Measurements from ENCODE around the gene E2F3. TPM values are rescaled to one million over a fixed set of nuclear protein-coding genes. Genes with fewer than 3 reads are reported as not detected.
"Not testable (repeated sequence)": the region's sequence is repeated elsewhere in the genome, so short reads cannot be mapped to it uniquely, and the experiment has no call there.

Gene E2F3
- total and polyA plus RNA-seq, 4 donors, result 4.1 to 13.3 (median 7.7) TPM

DNA sequence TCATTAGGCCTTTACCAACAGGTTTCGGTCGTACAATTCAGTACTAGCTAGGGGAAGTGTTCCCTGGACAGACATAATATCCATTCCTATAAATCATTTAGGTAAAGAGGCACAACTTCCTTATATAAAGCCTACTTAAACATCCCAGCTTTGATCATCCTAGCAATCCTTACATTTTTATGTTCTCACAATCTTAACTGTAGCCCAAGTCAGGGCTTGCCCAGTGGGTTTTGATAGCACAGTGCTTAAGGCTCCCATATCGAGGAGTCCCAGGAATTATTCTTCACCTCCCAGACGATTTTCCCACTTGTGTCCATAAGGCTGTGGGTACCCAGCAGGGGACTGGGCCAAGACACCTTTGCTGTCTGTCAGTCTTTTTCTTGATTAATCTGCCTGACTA, 63.2 kb downstream of the E2F3 start:
- H3K9me3 ChIP-seq (ENCODE audit: control insufficient read depth in 4 of 4, insufficient read depth in 3 of 4, low read length in 3 of 4), result peaks cover 0 to 4% (median 0%) of the 10 kb centered on the region in 4 donors
- DNase-seq (no peak), ATAC-seq (ENCODE audit: insufficient read depth, low FRiP score) (no peak)
- no peaks in the 10 kb centered on the region for H3K27me3 ChIP-seq (ENCODE audit: control insufficient read depth in 3 of 3, insufficient read depth in 3 of 3, low read length in 2 of 3)
- H3K4me1 ChIP-seq (ENCODE audit: control insufficient read depth in 5 of 5, insufficient read depth in 5 of 5, low read length in 5 of 5), result no peaks in the 10 kb centered on the region
- no peak overlapping the region for H3K9ac ChIP-seq (ENCODE audit: insufficient read depth in 1 of 2, low read length in 2 of 2)
- TF ChIP-seq, protein P1, sequence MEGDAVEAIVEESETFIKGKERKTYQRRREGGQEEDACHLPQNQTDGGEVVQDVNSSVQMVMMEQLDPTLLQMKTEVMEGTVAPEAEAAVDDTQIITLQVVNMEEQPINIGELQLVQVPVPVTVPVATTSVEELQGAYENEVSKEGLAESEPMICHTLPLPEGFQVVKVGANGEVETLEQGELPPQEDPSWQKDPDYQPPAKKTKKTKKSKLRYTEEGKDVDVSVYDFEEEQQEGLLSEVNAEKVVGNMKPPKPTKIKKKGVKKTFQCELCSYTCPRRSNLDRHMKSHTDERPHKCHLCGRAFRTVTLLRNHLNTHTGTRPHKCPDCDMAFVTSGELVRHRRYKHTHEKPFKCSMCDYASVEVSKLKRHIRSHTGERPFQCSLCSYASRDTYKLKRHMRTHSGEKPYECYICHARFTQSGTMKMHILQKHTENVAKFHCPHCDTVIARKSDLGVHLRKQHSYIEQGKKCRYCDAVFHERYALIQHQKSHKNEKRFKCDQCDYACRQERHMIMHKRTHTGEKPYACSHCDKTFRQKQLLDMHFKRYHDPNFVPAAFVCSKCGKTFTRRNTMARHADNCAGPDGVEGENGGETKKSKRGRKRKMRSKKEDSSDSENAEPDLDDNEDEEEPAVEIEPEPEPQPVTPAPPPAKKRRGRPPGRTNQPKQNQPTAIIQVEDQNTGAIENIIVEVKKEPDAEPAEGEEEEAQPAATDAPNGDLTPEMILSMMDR (IDR thresholded peaks at IDR 0.05; ENCODE audit: control extremely low read depth, extremely low read depth), result no peak
- peaks cover 0 to 2% (median 0%) of the 10 kb centered on the region in 4 donors for H3K36me3 ChIP-seq (ENCODE audit: control insufficient read depth in 4 of 4, insufficient read depth in 4 of 4, low read length in 4 of 4)
- no peak overlapping the region for H3K4me3 ChIP-seq
- 92 to 94% methylated on average over 4 of the region's 4 CpGs for WGBS, 2 donors
- no peak overlapping the region for H3K27ac ChIP-seq (ENCODE audit: low read depth in 1 of 2, low read length in 1 of 2)

GRCh38 chr6:20465616-20466015, 63.9 kb downstream of the E2F3 start:
- not testable (repeated sequence) for H3K27me3 ChIP-seq (ENCODE audit: control insufficient read depth in 3 of 3, insufficient read depth in 3 of 3, low read length in 2 of 3); H3K36me3 ChIP-seq (ENCODE audit: control insufficient read depth in 4 of 4, insufficient read depth in 4 of 4, low read length in 4 of 4); H3K4me1 ChIP-seq (ENCODE audit: control insufficient read depth in 5 of 5, insufficient read depth in 5 of 5, low read length in 5 of 5); H3K9me3 ChIP-seq (ENCODE audit: control insufficient read depth in 4 of 4, insufficient read depth in 3 of 4, low read length in 3 of 4); H3K4me3 ChIP-seq; H3K27ac ChIP-seq (ENCODE audit: low read depth in 1 of 2, low read length in 1 of 2); ATAC-seq (ENCODE audit: insufficient read depth, low FRiP score); DNase-seq; H3K9ac ChIP-seq (ENCODE audit: insufficient read depth in 1 of 2, low read length in 2 of 2)
- 92 to 94% methylated on average over 4 of the region's 4 CpGs for WGBS, 2 donors

DNA sequence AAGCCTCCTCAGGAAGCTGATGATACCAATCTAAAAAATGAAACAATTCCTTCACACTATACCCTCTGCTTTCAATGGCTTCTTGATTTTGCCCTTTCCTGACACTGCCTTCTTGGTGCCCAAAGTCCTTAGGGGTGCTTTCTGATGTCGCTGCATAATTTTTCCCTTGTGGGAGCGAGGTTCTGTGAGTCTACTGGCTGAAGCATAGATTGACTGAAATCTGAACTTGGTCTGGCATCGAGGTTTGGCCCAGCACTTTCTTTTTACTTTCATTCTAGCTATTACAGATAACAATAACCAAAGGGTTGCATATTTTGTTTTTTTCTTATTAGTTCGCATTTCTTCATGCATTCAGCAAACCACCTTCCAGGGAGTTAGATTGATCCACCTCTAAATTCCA, 65.8 kb downstream of the E2F3 start:
- Histone ChIP-seq H3K27ac (ENCODE audit: low read depth in 1 of 2, low read length in 1 of 2) (no peak overlapping the region), H3K9ac (ENCODE audit: insufficient read depth in 1 of 2, low read length in 2 of 2) (no peak overlapping the region), H3K36me3 (ENCODE audit: control insufficient read depth in 4 of 4, insufficient read depth in 4 of 4, low read length in 4 of 4) (peaks cover 0 to 2% (median 0%) of the 10 kb centered on the region in 4 donors), H3K27me3 (ENCODE audit: control insufficient read depth in 3 of 3, insufficient read depth in 3 of 3, low read length in 2 of 3) (no peaks in the 10 kb centered on the region), H3K4me3 (no peak overlapping the region), H3K9me3 (ENCODE audit: control insufficient read depth in 4 of 4, insufficient read depth in 3 of 4, low read length in 3 of 4) (peaks cover 0 to 4% (median 0%) of the 10 kb centered on the region in 4 donors), H3K4me1 (ENCODE audit: control insufficient read depth in 5 of 5, insufficient read depth in 5 of 5, low read length in 5 of 5) (no peaks in the 10 kb centered on the region)
- TF ChIP-seq, protein P1 (IDR thresholded peaks at IDR 0.05; ENCODE audit: control extremely low read depth, extremely low read depth), result no peak
- 92 to 98% methylated on average over 4 of the region's 4 CpGs for WGBS, 2 donors
- DNase-seq (no peak), ATAC-seq (ENCODE audit: insufficient read depth, low FRiP score) (no peak)

GRCh38 chr6:20468209-20468608, 66.5 kb downstream of the E2F3 start:
- Histone ChIP-seq H3K4me1 (ENCODE audit: control insufficient read depth in 5 of 5, insufficient read depth in 5 of 5, low read length in 5 of 5) (no peaks in the 10 kb centered on the region), H3K9ac (ENCODE audit: insufficient read depth in 1 of 2, low read length in 2 of 2) (no peak overlapping the region), H3K27ac (ENCODE audit: low read depth in 1 of 2, low read length in 1 of 2) (no peak overlapping the region), H3K9me3 (ENCODE audit: control insufficient read depth in 4 of 4, insufficient read depth in 3 of 4, low read length in 3 of 4) (peaks cover 0 to 3% (median 0%) of the 10 kb centered on the region in 4 donors), H3K4me3 (no peak overlapping the region), H3K27me3 (ENCODE audit: control insufficient read depth in 3 of 3, insufficient read depth in 3 of 3, low read length in 2 of 3) (no peaks in the 10 kb centered on the region), H3K36me3 (ENCODE audit: control insufficient read depth in 4 of 4, insufficient read depth in 4 of 4, low read length in 4 of 4) (peaks cover 0 to 2% (median 0%) of the 10 kb centered on the region in 4 donors)
- TF ChIP-seq, protein P1 (IDR thresholded peaks at IDR 0.05; ENCODE audit: control extremely low read depth, extremely low read depth), result no peak
- ATAC-seq (ENCODE audit: insufficient read depth, low FRiP score) (no peak), DNase-seq (no peak)
- WGBS, 2 donors, result 70 to 82% methylated on average over 7 of the region's 7 CpGs
